Measurements from ENCODE around the gene ARIH1. TPM values are rescaled to one million over a fixed set of nuclear protein-coding genes. Genes with fewer than 3 reads are reported as not detected.

ARIH1 gene
- total RNA-seq, 4 donors from 2014 or later: 42.6 to 90.0 (median 58.5) TPM

DNA sequence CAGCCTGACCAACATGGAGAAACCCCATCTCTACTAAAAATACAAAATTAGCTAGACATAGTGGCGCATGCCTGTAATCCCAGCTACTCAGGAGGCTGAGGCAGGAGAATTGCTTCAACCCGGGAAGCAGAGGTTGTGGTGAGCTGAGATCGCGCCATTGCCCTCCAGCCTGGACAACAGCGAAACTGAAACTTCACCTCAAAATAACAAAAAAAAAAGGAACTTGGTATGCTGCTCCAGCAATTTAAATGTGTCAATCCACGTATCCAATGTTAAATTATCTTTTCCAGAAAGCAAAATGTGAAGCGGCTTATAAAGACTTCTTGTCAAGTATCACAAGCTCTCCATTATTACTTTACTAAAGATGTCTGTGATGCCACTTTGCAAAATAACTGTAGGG is 9.9 kb upstream of the ARIH1 start:
- WGBS, 2 donors: 88 to 96% methylated on average over 7 of the region's 7 CpGs
- H3K27me3 ChIP-seq: no peaks in the 10 kb centered on the region
- DNase-seq: no peak
- no peaks in the 10 kb centered on the region for H3K36me3 ChIP-seq
- H3K9me3 ChIP-seq: no peaks in the 10 kb centered on the region
- no peak overlapping the region for H3K4me3 ChIP-seq (replicated peaks in 1 of 3)
- no peak for TF ChIP-seq POLR2A (IDR thresholded peaks at IDR 0.05)
- TF ChIP-seq, protein P1, sequence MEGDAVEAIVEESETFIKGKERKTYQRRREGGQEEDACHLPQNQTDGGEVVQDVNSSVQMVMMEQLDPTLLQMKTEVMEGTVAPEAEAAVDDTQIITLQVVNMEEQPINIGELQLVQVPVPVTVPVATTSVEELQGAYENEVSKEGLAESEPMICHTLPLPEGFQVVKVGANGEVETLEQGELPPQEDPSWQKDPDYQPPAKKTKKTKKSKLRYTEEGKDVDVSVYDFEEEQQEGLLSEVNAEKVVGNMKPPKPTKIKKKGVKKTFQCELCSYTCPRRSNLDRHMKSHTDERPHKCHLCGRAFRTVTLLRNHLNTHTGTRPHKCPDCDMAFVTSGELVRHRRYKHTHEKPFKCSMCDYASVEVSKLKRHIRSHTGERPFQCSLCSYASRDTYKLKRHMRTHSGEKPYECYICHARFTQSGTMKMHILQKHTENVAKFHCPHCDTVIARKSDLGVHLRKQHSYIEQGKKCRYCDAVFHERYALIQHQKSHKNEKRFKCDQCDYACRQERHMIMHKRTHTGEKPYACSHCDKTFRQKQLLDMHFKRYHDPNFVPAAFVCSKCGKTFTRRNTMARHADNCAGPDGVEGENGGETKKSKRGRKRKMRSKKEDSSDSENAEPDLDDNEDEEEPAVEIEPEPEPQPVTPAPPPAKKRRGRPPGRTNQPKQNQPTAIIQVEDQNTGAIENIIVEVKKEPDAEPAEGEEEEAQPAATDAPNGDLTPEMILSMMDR (IDR thresholded peaks at IDR 0.05): no peak
- intact Hi-C loops (cut with DNase I): no loop called here
- no peak overlapping the region for H3K27ac ChIP-seq
- no peaks in the 10 kb centered on the region for H3K4me1 ChIP-seq

DNA sequence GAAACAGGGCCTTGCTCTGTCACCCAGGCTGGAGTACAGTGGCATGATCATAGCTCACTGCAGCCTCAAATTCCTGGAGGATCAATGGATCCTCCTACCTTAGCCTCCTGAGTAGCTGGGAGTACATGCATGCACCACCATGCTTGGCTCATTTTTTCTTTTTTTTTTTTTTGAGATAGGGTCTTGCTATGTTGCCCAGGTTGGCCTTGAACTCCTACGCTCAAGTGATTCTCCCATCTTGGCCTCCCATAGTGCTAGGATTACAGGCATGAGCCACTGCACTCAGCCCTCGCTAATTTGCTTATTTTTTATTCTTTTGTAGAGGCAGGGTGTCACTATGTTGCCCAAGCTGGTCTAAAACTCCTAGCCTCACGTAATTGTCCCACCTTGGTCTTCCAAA is 6.0 kb upstream of the ARIH1 start:
- no peak overlapping the region for H3K27ac ChIP-seq
- TF ChIP-seq, protein P1 (IDR thresholded peaks at IDR 0.05): no peak
- no peak for TF ChIP-seq POLR2A (IDR thresholded peaks at IDR 0.05)
- no peaks in the 10 kb centered on the region for H3K36me3 ChIP-seq
- intact Hi-C loops (cut with DNase I): no loop called here
- peaks cover 3% of the 10 kb centered on the region in 2 donors for H3K4me1 ChIP-seq
- no peak overlapping the region for H3K4me3 ChIP-seq (replicated peaks in 1 of 3)
- no peak for DNase-seq
- WGBS, 2 donors: 96 to 97% methylated on average over 3 of the region's 3 CpGs
- no peaks in the 10 kb centered on the region for H3K27me3 ChIP-seq
- no peaks in the 10 kb centered on the region for H3K9me3 ChIP-seq

GRCh38 chr15:72472992-72473610 is 1.0 kb upstream of the ARIH1 start:
- Histone ChIP-seq H3K4me1 (peaks cover 22 to 28% of the 10 kb centered on the region in 2 donors), H3K36me3 (no peaks in the 10 kb centered on the region), H3K4me3 (replicated peaks in 1 of 3) (peak overlapping the region in 2 of 3 donors; percentile 52 to 90), H3K27ac (peak overlapping the region; percentile 98 to 99 (median 98)), H3K9me3 (no peaks in the 10 kb centered on the region), H3K27me3 (no peaks in the 10 kb centered on the region)
- WGBS, 2 donors: 54 to 56% methylated on average over 4 of the region's 4 CpGs
- intact Hi-C loops (cut with DNase I): loop anchor here (10.0 kb wide), 1 partner anchor 88 kb away; no protein-coding TSS in a partner anchor
- no peak for TF ChIP-seq POLR2A (IDR thresholded peaks at IDR 0.05)
- TF ChIP-seq, protein P1 (IDR thresholded peaks at IDR 0.05): no peak
- DNase-seq: no peak

GRCh38 chr15:72474466-72474911 is 359 bp downstream of the ARIH1 start:
- Histone ChIP-seq H3K9me3 (no peaks in the 10 kb centered on the region), H3K27ac (peak overlapping the region; percentile 98 to 99 (median 98)), H3K4me1 (peaks cover 26 to 36% of the 10 kb centered on the region in 2 donors), H3K36me3 (no peaks in the 10 kb centered on the region), H3K27me3 (no peaks in the 10 kb centered on the region), H3K4me3 (replicated peaks in 1 of 3) (peak overlapping the region; percentile 42 to 90 (median 52))
- intact Hi-C loops (cut with DNase I): loop anchor here (10.0 kb wide), 1 partner anchor 90 kb away; no protein-coding TSS in a partner anchor
- TF ChIP-seq, protein P1 (IDR thresholded peaks at IDR 0.05): no peak
- no peak for TF ChIP-seq POLR2A (IDR thresholded peaks at IDR 0.05)
- no peak for DNase-seq
- 1% methylated on average over 35 of the region's 67 CpGs; no CpG with 5 or more reads in 1 of the 2 donors for WGBS, 2 donors

DNA sequence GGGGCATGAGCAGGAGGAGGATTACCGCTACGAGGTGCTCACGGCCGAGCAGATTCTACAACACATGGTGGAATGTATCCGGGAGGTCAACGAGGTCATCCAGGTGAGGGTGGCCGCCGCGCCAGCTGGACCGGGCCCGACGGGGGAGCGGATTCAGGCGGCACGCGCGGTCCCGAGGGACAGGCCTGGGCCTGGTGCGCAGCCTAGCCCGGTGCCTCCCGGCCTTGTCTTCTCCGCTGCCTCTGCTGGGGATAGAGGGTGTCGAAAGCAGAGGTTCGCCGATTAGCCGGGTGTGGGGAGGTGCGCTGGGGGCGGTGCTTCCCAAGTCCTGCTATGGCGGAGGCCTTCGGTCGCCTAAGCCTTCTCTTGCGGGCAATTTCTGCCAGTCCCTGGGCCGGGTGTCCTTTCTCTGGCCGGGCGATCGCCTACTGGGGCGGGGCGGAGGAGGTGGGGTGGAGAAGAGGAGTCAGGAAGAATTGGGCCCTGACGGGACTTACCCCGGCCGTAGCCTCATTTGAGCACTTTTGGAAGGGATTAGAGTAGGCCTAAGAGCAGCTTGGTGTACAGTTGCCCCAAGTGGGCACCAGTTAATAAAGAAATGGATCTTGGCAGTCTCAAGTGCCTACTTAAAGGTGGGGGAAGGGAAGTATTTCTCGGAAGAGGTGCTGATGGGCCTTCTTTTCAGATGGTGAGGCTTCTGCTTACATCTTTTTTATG is 940 bp downstream of the ARIH1 start:
- H3K27ac ChIP-seq: peak overlapping the region; percentile 98 to 99 (median 98)
- WGBS, 2 donors: 0 to 2% methylated on average over 20 to 22 of the region's 42 CpGs
- H3K4me3 ChIP-seq (replicated peaks in 1 of 3): peak overlapping the region; percentile 42 to 90 (median 52)
- DNase-seq: peak; percentile 75 to 82
- peak; percentile 50 to 68 for TF ChIP-seq POLR2A (IDR thresholded peaks at IDR 0.05)
- TF ChIP-seq, protein P1 (IDR thresholded peaks at IDR 0.05): peak in 1 of 6 experiments; percentile 1
- intact Hi-C loops (cut with DNase I): loop anchor here (10.0 kb wide), 1 partner anchor 90 kb away; no protein-coding TSS in a partner anchor
- H3K27me3 ChIP-seq: no peaks in the 10 kb centered on the region
- peaks cover 26 to 36% of the 10 kb centered on the region in 2 donors for H3K4me1 ChIP-seq
- H3K36me3 ChIP-seq: no peaks in the 10 kb centered on the region
- no peaks in the 10 kb centered on the region for H3K9me3 ChIP-seq

Data from thyroid gland (tissue), 4 donors.